CD4-positive, alpha-beta T cell treated with Interleukin-6 for 4 hours (primary cell): ENCODE data around the gene HTRA3.
"Not testable (repeated sequence)": the region's sequence is repeated elsewhere in the genome, so short reads cannot be mapped to it uniquely, and the experiment has no call there.

Experiments used
- DNase-seq: peaks from one replicate; pipeline ENCODE4 v3.0.0-alpha.2; 2020; ENCODE audit warnings: mixed read lengths

Gene HTRA3

DNA sequence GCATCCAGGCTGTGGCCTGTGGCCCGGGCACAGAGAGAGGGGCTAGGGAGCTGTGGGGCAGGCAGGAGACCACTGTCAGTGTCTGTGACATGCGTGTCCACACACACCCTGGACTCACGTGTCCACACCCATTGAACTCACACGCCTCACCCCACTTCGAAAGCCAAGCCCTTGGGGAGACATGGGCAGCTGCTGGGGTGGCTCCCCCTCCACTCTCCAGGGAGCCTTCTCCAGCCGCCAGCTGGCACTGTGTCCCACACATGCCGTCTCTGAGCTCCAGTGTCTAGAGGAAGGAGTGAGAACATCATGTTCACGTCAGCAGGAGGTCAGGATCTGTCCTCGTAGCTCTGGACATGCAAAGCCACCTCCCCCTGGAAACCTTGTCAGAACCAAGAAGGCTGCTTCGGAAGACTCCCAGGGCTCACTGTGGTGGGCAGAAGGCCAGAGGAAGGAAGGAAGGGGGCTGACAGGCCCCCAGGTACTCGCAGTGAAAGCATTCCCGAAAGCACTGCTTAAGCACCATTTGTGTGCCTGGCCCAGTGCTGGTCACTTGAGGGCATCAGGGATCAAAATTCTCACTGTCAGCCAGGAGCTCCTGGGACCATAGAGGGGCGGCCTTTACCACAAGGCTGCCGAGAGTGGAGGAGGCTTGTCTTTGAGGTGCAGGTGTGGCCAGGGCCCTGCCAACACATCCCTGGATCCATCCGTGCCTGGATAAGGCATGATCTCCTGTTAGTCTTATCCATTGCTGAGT lies 61.4 kb downstream of the HTRA3 start:
- no peak for DNase-seq

- DNase-seq = no peak
Observed at GRCh38 chr4:8331575-8331955, 62.0 kb downstream of the HTRA3 start.

DNA sequence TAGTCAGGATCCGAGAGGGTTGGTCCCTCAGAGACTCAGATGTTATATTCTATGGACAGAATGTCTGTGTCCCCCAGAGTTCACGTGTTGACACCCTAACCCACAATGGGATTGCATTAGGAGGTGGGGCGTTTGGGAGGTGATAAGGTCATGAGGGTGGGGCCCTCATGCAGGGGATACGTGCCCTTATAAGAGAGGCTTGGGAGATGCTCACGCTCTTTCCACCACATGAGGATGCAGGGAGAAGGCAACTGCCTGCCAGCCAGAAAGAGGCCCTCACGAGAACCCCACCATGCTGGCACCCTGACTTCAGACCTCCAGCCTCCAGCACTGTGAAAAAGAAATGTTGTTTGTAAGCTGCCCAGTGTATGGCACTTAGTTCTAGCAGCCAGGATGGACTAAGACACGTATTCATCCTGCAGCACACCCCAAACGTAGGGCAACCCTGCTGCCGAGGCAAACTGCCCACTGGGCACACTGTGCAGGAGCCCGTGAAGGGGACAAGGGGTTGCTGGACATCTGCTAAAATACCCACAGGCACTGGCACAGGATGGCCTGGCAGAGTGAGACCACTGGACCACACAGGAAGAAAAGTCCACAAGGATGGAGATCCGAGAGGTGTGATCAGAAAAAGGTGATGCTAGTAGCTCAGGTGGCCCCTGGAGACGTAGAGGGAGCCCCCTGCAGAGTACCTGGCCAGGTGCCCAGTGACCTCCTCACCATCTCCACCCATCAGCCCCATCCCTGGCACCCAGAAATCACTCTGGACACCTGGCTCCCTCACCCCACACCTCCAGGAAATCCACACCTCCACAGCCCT lies 62.7 kb downstream of the HTRA3 start:
- no peak for DNase-seq

- no peak for DNase-seq
Observed at GRCh38 chr4:8332891-8333331, 63.4 kb downstream of the HTRA3 start.

GRCh38 chr4:8333726-8334460 lies 64.3 kb downstream of the HTRA3 start:
- no peak for DNase-seq

DNA sequence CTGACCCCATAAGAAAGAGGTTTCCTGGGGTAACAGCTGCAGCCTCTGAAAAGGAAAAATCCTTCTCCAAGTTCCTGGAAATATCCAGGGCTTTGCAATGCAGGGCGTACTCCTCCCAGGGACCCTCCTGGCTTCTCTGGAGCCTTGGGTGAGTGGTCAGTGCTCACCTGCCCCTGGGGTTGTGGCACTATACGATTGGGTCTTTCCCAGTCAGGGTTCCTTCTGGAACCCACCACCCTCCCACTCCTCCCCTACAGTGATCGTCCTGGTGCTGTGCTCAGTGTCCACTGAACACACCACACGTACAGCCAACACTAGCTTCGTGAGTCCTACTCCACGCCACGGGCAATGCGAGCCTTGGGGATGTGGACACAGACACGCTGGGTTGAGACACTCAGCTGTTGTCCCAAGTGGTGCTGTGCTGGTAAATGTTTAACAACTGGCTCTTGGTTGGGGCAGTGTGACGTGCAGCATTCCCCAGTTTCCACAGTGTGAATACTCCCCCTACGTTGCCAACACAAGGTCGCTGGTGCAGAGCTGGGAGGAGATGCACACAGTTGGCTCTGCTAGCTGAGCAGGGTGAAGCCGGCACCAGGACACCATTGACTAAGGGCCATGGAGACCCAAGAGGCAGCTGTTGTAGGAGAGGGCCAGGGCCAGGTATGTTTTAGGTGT lies 65.4 kb downstream of the HTRA3 start:
- DNase-seq = no peak

- DNase-seq = no peak
Observed at GRCh38 chr4:8335848-8336247, 66.3 kb downstream of the HTRA3 start.

GRCh38 chr4:8336412-8337075 lies 67.0 kb downstream of the HTRA3 start:
- no peak for DNase-seq

DNA sequence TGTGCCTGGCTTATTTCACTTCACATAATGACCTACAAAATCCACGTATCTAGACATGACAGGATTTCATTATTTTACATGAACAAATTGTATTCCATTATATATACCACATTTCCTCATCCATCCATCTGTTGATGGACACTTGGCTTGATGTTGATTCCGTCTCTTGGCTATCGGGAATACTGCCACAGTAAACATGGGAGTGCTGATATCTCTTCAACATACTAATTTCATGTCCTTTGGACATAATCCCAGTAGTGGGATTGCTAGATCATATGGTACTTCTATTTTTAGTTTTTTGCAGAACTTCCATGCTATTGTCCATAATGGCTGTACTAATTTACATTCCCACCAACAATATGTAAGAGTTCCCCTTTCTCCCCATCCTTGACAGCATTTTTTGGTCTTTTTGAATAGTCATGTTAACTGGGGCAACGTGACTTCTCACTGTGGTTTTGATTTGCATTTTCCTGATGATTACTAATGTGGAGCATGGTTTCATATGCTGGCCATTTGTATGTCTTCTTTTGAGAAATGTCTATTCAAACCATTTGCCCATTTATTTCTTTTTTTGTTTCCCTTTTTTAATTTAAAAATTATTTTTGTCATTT lies 68.9 kb downstream of the HTRA3 start:
- DNase-seq = no peak

- no peak for DNase-seq
Observed at GRCh38 chr4:8340781-8341241, 71.3 kb downstream of the HTRA3 start.

DNA sequence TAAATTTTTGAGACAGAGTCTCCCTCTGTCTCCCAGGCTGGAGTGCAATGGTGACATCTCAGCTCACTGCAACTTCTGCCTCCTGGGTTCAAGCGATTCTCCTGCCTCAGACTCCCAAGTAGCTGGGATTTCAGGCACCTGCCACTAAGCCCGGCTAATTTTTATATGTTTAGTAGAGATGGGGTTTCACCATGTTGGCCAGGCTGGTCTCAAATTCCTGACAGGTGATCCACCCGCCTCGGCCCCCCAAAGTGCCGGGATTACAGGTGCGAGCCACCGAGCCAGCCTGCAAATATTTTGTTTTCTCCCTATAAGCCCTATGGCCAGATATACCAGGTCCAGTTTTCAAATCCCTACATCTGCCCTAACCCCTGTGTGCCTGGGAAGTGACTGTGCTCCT lies 71.7 kb downstream of the HTRA3 start:
- DNase-seq = not testable (repeated sequence)

DNA sequence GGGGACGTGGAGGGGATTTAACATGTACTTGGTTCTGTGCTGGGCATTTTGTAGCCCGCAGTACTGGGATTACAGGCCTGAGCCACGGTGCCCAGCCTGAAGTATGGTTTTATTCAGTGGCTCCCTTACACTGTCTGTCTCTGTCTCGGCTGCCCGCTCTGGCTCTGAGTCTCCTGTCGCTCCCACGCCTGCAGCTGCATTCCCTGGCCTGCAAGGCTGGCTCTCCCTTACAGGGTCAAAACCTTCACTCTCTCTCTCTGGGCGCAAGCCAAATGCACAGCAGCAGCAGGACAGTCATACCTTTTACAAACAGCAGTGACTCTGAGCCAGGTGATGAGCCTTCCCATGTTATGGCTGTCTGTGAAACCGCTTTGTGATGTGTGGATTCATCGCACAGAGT lies 72.1 kb downstream of the HTRA3 start:
- DNase-seq = no peak

GRCh38 chr4:8342651-8343261 lies 73.2 kb downstream of the HTRA3 start:
- DNase-seq = no peak

- DNase-seq = no peak
Observed at GRCh38 chr4:8343262-8343966, 73.9 kb downstream of the HTRA3 start.

- no peak for DNase-seq
Observed at GRCh38 chr4:8343967-8344331, 74.4 kb downstream of the HTRA3 start.

- DNase-seq = no peak
Observed at GRCh38 chr4:8344377-8344776, 74.8 kb downstream of the HTRA3 start.

- DNase-seq = no peak
Observed at GRCh38 chr4:8345053-8345945, 75.7 kb downstream of the HTRA3 start.

- DNase-seq = no peak
Observed at GRCh38 chr4:8345946-8346814, 76.6 kb downstream of the HTRA3 start.
